Peyer's patch (tissue), 4 donors: Measurements from ENCODE around the gene R3HDM2. TPM values are rescaled to one million over a fixed set of nuclear protein-coding genes. Genes with fewer than 3 reads are reported as not detected.
"Not testable (repeated sequence)": the region's sequence is repeated elsewhere in the genome, so short reads cannot be mapped to it uniquely, and the experiment has no call there.

Experiments
- DNase-seq, 3 donors: peaks; one replicate each; pipeline ENCODE4 v3.0.0-alpha.2; 2017 to 2019
- H3K27ac ChIP-seq, 4 donors: fragments of 200-600 bp; sonication (generic); one replicate each; pipeline ENCODE4 v1.5.1; 2016 to 2019
- H3K27me3 ChIP-seq, 2 donors: fragments of 200-600 bp; sonication (generic); one replicate each; pipeline ENCODE4 v1.5.1; 2019
- H3K36me3 ChIP-seq, 3 donors: fragments of 200-600 bp; sonication (generic); one replicate each; pipeline ENCODE4 v1.5.1; 2016 to 2019
- H3K4me1 ChIP-seq, 4 donors: fragments of 200-600 bp; sonication (generic); one replicate each; pipeline ENCODE4 v1.5.1; 2016 to 2019
- H3K4me3 ChIP-seq, 4 donors: fragments of 200-600 bp; sonication (generic); 1 replicate in 3 of 4; 2 replicates in 1 of 4; pipeline ENCODE4 v1.5.1; 2016 to 2019; ENCODE audit warnings: mild to moderate bottlenecking in 1 of 4
- H3K9me3 ChIP-seq, 4 donors: fragments of 200-600 bp; sonication (generic); one replicate each; pipeline ENCODE4 v1.5.1; 2016 to 2019; ENCODE audit warnings: mild to moderate bottlenecking in 1 of 4
- CTCF ChIP-seq, 6 experiments: fragments of 450-650 bp in 4 of 6; fragments of 200-600 bp in 2 of 6; sonication (generic) in 1 of 6; IDR thresholded peaks; one replicate each; pipeline ENCODE4 v1.5.1; 2017 to 2019; ENCODE audit warnings: antibody characterized with exemption in 6 of 6, mild to moderate bottlenecking in 3 of 6, moderate library complexity in 1 of 6
- POLR2A ChIP-seq, 2 donors: fragments of 450-650 bp; IDR thresholded peaks; one replicate each; pipeline ENCODE4 v1.5.1; 2017; ENCODE audit warnings: antibody characterized with exemption in 2 of 2, mild to moderate bottlenecking in 2 of 2, moderate library complexity in 2 of 2
- total RNA-seq, 4 donors: library from RNA; depleted of rRNA; stranded (reverse); fragments of >200 nt; gene quantifications; one replicate each; pipeline ENCODE4 v1.1.0, GENCODE V29; 2016

Gene R3HDM2
- total RNA-seq, 4 donors from 2014 or later, result 23.1 to 145 (median 54.8) TPM

DNA sequence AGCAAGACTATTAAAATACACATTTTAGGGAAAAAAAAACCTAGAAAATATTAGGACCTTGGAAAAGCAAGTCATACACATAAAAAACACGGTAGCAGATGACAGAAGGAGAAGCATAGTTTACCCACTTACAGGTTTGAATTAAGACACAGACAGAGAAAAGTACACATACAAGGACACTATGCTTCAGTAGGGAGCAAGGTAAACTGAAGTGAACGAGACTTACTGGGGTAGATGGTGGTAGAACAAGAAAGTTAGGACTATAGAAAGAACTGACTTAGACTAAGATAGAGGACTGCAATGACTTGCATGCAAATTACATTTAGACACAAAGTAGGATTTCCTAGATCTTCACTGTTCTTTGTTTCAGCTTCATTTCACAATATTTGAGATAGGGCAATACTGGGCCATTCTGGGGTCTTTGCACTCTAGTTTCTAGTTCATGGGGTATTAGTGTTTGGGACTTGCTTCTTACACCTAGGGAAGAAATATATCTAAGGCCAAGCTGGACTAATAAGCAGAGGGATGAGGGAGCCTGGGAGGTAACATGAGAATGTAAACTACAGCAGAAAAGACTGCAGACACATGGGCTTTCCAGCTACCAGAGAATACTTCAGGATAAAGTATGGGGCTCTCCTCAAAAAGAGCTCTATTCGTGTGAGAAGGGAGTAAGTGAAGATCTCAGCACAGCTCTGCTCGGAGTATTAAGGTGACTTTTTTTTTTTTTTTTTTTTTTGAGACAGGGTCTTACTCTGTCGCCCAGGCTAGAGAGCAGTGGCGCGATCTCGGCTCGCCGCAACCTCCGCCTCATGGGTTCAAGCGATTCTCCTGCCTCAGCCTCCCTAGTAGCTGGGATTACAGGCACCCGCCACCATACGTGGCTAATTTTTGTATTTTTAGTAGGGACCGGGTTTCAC, 152.1 kb downstream of the R3HDM2 start:
- H3K9me3 ChIP-seq, result no peaks in the 10 kb centered on the region

GRCh38 chr12:57276935-57277563, 153.8 kb downstream of the R3HDM2 start:
- H3K36me3 ChIP-seq, result peaks cover 0 to 72% (median 0%) of the 10 kb centered on the region in 3 donors
- H3K4me1 ChIP-seq, result peaks cover 0 to 13% (median 3%) of the 10 kb centered on the region in 4 donors
- DNase-seq, result no peak
- TF ChIP-seq CTCF (IDR thresholded peaks at IDR 0.05) (peak in 3 of 6 experiments; percentile 15 to 20 (median 17)), POLR2A (IDR thresholded peaks at IDR 0.05) (no peak)
- no peaks in the 10 kb centered on the region for H3K27me3 ChIP-seq
- H3K4me3 ChIP-seq, result no peak overlapping the region
- no peak overlapping the region for H3K27ac ChIP-seq
- no peaks in the 10 kb centered on the region for H3K9me3 ChIP-seq

More for the DNA sequence above, 152.1 kb downstream of the R3HDM2 start:
- Histone ChIP-seq H3K36me3 (peaks cover 0 to 70% (median 0%) of the 10 kb centered on the region in 3 donors), H3K4me3 (no peak overlapping the region), H3K27ac (no peak overlapping the region), H3K27me3 (no peaks in the 10 kb centered on the region), H3K4me1 (peaks cover 0 to 13% (median 3%) of the 10 kb centered on the region in 4 donors)
- no peak for DNase-seq
- TF ChIP-seq CTCF (IDR thresholded peaks at IDR 0.05), result no peak
- no peak for TF ChIP-seq POLR2A (IDR thresholded peaks at IDR 0.05)

- not testable (repeated sequence) for DNase-seq, H3K9me3 ChIP-seq, H3K27ac ChIP-seq, H3K4me3 ChIP-seq, H3K27me3 ChIP-seq
- Histone ChIP-seq H3K36me3 (peaks cover 0 to 67% (median 0%) of the 10 kb centered on the region in 3 donors), H3K4me1 (peaks cover 0 to 13% (median 3%) of the 10 kb centered on the region in 4 donors)
Observed at GRCh38 chr12:57276233-57276632, 154.6 kb downstream of the R3HDM2 start.

DNA sequence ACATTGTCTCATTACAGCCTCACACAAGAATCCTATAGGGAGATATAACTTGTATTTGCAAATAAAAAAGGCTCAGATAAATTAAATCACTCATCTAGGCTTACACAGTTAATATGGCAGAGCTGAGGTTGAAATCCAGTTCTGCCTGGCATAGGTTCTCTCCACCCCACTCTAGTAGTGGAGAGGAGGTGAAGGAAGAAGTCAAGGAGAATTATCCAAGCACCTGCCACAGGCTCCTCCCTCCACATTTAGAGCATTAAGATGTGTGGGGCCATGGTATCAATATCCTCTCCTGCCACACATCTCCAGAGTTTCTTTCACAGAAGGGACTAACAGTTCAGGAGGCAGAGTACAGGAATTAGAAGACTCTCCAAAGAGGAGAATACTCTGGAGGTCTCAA, 157.3 kb downstream of the R3HDM2 start:
- no peak for DNase-seq
- H3K27ac ChIP-seq, result no peak overlapping the region
- no peaks in the 10 kb centered on the region for H3K27me3 ChIP-seq
- no peaks in the 10 kb centered on the region for H3K4me1 ChIP-seq
- H3K9me3 ChIP-seq, result no peaks in the 10 kb centered on the region
- H3K4me3 ChIP-seq, result no peak overlapping the region
- TF ChIP-seq CTCF (IDR thresholded peaks at IDR 0.05) (no peak), POLR2A (IDR thresholded peaks at IDR 0.05) (no peak)
- peaks cover 0 to 69% (median 0%) of the 10 kb centered on the region in 3 donors for H3K36me3 ChIP-seq

DNA sequence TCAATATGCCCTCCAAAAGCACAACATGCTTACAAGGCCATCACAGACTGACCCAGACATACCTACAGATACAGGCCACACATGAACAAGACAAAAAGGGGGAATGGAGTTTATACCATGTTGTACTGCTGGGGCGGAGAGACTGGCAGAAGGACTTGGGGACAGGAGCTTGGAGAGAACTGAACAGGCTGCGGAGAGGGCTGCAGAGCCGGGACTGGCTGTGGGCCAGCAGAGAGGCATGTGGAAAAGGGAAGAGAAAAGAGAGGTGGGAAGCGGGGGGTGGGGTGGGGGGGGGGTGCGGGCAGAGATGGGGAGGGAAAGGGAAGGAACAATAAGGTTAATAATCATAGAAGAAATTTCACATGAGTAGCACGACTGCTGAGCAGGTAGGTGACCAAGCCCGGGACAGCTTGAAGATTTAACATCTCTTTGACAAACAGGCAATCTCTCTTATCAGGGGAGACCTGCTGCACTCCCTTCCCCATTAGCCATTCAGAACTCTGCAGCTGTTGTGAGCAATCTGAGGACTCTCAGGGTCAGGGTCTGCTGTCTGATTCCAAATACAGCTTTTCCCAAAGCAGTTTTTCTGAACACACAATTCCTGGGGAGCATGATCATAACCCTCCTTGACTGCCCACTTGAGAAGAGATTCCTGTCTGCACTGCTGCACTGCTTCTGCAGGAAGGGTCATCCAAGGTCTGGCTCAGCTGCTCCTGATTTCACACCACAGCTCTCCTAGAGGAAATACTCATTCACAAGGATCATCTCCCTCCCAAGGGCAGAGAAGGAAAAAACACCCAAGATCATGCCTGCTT, 158.3 kb downstream of the R3HDM2 start:
- Histone ChIP-seq H3K4me1 (no peaks in the 10 kb centered on the region), H3K36me3 (peaks cover 0 to 69% (median 0%) of the 10 kb centered on the region in 3 donors), H3K4me3 (no peak overlapping the region), H3K9me3 (no peaks in the 10 kb centered on the region), H3K27ac (no peak overlapping the region), H3K27me3 (no peaks in the 10 kb centered on the region)
- no peak for DNase-seq
- no peak for TF ChIP-seq POLR2A (IDR thresholded peaks at IDR 0.05)
- TF ChIP-seq CTCF (IDR thresholded peaks at IDR 0.05), result no peak
